Chondrocyte (in vitro differentiated cells): ENCODE results near the gene CACNA1C. TPM values are rescaled to one million over a fixed set of nuclear protein-coding genes. Genes with fewer than 3 reads are reported as not detected.

Source experiments
- DNase-seq: peaks from one replicate; pipeline ENCODE4 v3.0.0; 2021; ENCODE audit warnings: mixed read lengths, low spot score
- H3K27ac Mint-ChIP-seq: one replicate; pipeline ENCODE4 v1.8.0; 2021; ENCODE audit warnings: mild to moderate bottlenecking, moderate library complexity, mixed read lengths; ENCODE audit not compliant: unreplicated experiment
- H3K27me3 Mint-ChIP-seq: 2 replicates; pipeline ENCODE4 v1.8.0; 2021; ENCODE audit warnings: low read depth, mixed read lengths
- H3K36me3 Mint-ChIP-seq: 2 replicates; pipeline ENCODE4 v1.8.0; 2021; ENCODE audit warnings: low read depth, mixed read lengths
- H3K4me1 Mint-ChIP-seq: 2 replicates; pipeline ENCODE4 v1.8.0; 2021; ENCODE audit warnings: low read depth, mild to moderate bottlenecking, mixed read lengths
- H3K4me3 Mint-ChIP-seq: one replicate; pipeline ENCODE4 v1.8.0; 2021; ENCODE audit warnings: mild to moderate bottlenecking, moderate library complexity, mixed read lengths; ENCODE audit not compliant: unreplicated experiment
- H3K9me3 Mint-ChIP-seq: 2 replicates; pipeline ENCODE4 v1.8.0; 2021; ENCODE audit warnings: low read depth, mixed read lengths
- total RNA-seq: library from RNA; stranded (reverse); gene quantifications from 3 replicates; pipeline ENCODE4 v1.2.1, GENCODE V29; 2021
- TF ChIP-seq, protein P1 (sequence below): fragments of 200-600 bp; sonication (generic); IDR thresholded peaks from 2 replicates; pipeline ENCODE4 v1.5.0; 2021; ENCODE audit warnings: antibody characterized with exemption, mild to moderate bottlenecking, moderate library complexity

Gene CACNA1C
- total RNA-seq, 1 donor from 2014 or later, result 27.0 TPM

DNA sequence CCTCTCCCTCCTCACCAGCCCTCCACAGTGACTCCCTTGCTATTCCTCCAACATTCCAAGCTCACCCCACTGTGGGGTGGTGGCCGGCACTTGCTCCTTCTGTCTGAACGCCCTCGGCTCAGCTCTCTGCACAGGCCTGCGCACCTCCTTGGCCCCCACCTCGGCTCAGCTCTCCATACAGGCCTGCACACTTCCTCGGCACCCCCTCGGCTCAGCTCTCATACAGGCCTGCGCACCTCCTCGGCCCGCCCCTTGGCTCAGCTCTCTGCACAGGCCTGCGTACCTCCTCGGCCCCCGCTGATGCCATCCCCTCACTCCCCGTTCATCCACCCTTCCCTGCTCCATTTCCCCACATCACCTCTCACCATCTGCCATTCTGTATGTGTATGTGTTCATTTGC, 409.3 kb downstream of the CACNA1C start:
- no peak overlapping the region for H3K27ac Mint-ChIP-seq
- H3K9me3 Mint-ChIP-seq, result no peaks in the 10 kb centered on the region
- no peak for DNase-seq
- H3K27me3 Mint-ChIP-seq, result no peaks in the 10 kb centered on the region
- no peak overlapping the region for H3K4me3 Mint-ChIP-seq
- TF ChIP-seq, protein P1, sequence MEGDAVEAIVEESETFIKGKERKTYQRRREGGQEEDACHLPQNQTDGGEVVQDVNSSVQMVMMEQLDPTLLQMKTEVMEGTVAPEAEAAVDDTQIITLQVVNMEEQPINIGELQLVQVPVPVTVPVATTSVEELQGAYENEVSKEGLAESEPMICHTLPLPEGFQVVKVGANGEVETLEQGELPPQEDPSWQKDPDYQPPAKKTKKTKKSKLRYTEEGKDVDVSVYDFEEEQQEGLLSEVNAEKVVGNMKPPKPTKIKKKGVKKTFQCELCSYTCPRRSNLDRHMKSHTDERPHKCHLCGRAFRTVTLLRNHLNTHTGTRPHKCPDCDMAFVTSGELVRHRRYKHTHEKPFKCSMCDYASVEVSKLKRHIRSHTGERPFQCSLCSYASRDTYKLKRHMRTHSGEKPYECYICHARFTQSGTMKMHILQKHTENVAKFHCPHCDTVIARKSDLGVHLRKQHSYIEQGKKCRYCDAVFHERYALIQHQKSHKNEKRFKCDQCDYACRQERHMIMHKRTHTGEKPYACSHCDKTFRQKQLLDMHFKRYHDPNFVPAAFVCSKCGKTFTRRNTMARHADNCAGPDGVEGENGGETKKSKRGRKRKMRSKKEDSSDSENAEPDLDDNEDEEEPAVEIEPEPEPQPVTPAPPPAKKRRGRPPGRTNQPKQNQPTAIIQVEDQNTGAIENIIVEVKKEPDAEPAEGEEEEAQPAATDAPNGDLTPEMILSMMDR, result no peak
- H3K36me3 Mint-ChIP-seq, result peaks cover 35% of the 10 kb centered on the region
- H3K4me1 Mint-ChIP-seq, result no peaks in the 10 kb centered on the region

GRCh38 chr12:2463719-2464118, 410.9 kb downstream of the CACNA1C start:
- TF ChIP-seq, protein P1, result no peak
- DNase-seq, result no peak
- Mint-ChIP-seq H3K36me3 (peaks cover 33% of the 10 kb centered on the region), H3K27me3 (no peaks in the 10 kb centered on the region), H3K4me3 (no peak overlapping the region), H3K9me3 (no peaks in the 10 kb centered on the region), H3K4me1 (no peaks in the 10 kb centered on the region), H3K27ac (no peak overlapping the region)

GRCh38 chr12:2465681-2466080, 412.9 kb downstream of the CACNA1C start:
- Mint-ChIP-seq H3K4me1 (no peaks in the 10 kb centered on the region), H3K27me3 (no peaks in the 10 kb centered on the region)

DNA sequence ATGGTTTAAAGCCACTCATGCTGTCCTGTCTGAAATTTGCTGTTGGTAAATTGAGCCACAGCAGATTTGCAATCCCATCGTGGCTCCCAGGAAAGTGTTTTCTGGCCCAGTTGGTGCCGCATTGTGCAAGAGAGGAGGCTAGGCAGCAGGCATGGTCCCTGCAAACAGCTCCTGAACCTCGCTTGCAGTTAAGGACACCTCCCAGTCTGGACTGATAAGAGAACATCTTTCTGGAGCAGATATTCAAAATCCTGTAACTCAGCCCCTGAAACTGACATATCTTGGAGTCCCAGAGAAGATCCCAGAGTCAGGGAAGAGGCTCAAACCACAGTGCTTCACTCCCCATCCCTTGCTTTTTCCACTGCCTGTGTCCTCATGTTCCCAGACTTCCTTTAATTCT, 413.4 kb downstream of the CACNA1C start:
- Mint-ChIP-seq H3K27me3 (no peaks in the 10 kb centered on the region), H3K36me3 (peaks cover 31% of the 10 kb centered on the region), H3K4me3 (no peak overlapping the region), H3K9me3 (no peaks in the 10 kb centered on the region), H3K27ac (no peak overlapping the region), H3K4me1 (no peaks in the 10 kb centered on the region)
- TF ChIP-seq, protein P1, result no peak
- no peak for DNase-seq

More at GRCh38 chr12:2465681-2466080, 412.9 kb downstream of the CACNA1C start:
- H3K27ac Mint-ChIP-seq, result no peak overlapping the region
- TF ChIP-seq, protein P1, result no peak
- H3K36me3 Mint-ChIP-seq, result peaks cover 32% of the 10 kb centered on the region
- H3K9me3 Mint-ChIP-seq, result no peaks in the 10 kb centered on the region
- no peak for DNase-seq
- H3K4me3 Mint-ChIP-seq, result no peak overlapping the region

DNA sequence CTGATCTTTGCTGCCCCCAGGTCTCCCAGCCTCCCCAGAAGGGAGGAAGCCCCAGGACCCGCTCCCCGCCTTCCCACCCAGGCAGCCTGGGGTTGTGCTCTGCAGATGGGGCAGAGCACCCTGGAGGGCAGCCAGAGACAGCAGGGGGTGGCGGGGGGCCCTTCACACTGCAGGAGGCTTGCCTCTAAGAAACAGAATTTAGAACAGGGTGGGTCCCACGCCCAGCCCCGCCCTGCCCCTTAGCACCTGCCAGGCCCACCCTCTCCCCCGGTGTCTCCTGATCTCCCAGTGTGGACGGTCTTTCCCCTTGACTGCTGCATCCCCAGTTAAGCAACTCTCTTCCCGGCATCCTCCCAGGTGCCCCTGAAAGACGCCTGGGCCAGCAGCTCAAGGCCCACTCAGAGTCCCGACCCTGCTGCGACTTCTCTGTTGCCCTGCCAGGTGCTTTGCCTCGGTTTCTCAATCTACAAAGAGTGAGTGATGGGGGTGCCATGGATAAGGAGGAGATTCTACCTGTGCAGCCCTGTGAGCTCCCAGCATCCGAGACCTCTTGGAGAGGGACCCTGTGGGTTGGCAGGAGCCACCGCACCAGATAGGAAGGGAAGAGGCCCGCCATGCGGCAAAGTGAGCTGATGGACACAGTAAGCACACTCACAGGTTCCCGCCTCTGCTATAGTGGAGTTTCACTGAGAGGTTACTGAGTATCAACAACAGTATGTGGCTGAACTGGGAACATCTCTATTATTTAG, 414.8 kb downstream of the CACNA1C start:
- H3K4me1 Mint-ChIP-seq, result no peaks in the 10 kb centered on the region
- TF ChIP-seq, protein P1, result no peak
- H3K9me3 Mint-ChIP-seq, result no peaks in the 10 kb centered on the region

More for the DNA sequence above, 414.8 kb downstream of the CACNA1C start:
- no peaks in the 10 kb centered on the region for H3K27me3 Mint-ChIP-seq
- no peak overlapping the region for H3K27ac Mint-ChIP-seq
- no peak for DNase-seq
- H3K4me3 Mint-ChIP-seq, result no peak overlapping the region
- peaks cover 20% of the 10 kb centered on the region for H3K36me3 Mint-ChIP-seq
